HL-60 (cell line): ENCODE data around the gene PPM1H.

Source experiments
- DNase-seq, 2 experiments: peaks; one replicate each; pipeline ENCODE4 v3.0.0-alpha.2; 2010 to 2020; ENCODE audit warnings: low read depth in 1 of 2, low spot score in 1 of 2
- H3K27ac ChIP-seq: fragments of 250-450 bp; sonication (Bioruptor Pico); replicated peaks from 2 replicates; pipeline ENCODE4 v1.5.1; 2020; ENCODE audit warnings: mild to moderate bottlenecking, moderate library complexity
- H3K27me3 ChIP-seq: fragments of 250-450 bp; sonication (Bioruptor Pico); 2 replicates; pipeline ENCODE4 v1.5.1; 2021; ENCODE audit warnings: mild to moderate bottlenecking, moderate library complexity; ENCODE audit not compliant: insufficient read depth, poor library complexity, severe bottlenecking
- H3K4me3 ChIP-seq: replicated peaks from 2 replicates; pipeline ENCODE4 v1.5.1; 2011; ENCODE audit warnings: mild to moderate bottlenecking, control low read depth, low read length; ENCODE audit not compliant: insufficient read depth
- GABPA ChIP-seq: IDR thresholded peaks from 2 replicates; pipeline ENCODE4 v1.6.1; 2012; ENCODE audit warnings: low read depth
- POLR2AphosphoS5 ChIP-seq: IDR thresholded peaks from 2 replicates; pipeline ENCODE4 v1.6.1; 2012; ENCODE audit warnings: low read depth
- SPI1 ChIP-seq: IDR thresholded peaks from 2 replicates; pipeline ENCODE4 v1.6.1; 2012; ENCODE audit warnings: low read depth, mild to moderate bottlenecking, borderline replicate concordance
- TF ChIP-seq, protein P1 (sequence below): IDR thresholded peaks from 2 replicates; pipeline ENCODE4 v1.6.1; 2012; ENCODE audit warnings: low read depth; ENCODE audit not compliant: insufficient replicate concordance
- TF ChIP-seq, protein P2 (sequence below): IDR thresholded peaks from one replicate; pipeline ENCODE4 v1.5.1; 2011; ENCODE audit warnings: low read length, control low read depth, inconsistent platforms; ENCODE audit not compliant: insufficient read depth

Gene PPM1H

DNA sequence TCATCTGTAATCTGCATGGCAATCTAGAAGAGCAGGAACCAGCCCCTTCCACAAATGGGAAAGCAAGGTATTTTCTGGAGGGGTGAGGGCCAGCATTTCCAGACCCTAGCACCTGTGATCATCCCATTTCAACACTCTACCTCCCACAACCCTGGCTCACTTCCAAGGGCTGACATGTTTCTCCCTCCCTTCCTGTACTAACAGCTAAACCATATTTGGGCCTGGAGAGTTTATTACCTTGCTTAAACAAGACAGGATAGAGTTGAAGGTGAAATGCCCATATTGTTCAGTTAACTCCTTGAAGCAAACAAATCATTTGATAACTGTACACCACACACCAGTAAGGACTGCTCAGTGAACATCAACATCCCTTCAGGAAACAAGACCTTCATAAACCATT is 158.4 kb downstream of the PPM1H start:
- Histone ChIP-seq H3K4me3 (no peak overlapping the region), H3K27me3 (no peaks in the 10 kb centered on the region), H3K27ac (no peak overlapping the region)
- TF ChIP-seq GABPA (no peak), SPI1 (no peak), POLR2AphosphoS5 (no peak)
- TF ChIP-seq, protein P1, sequence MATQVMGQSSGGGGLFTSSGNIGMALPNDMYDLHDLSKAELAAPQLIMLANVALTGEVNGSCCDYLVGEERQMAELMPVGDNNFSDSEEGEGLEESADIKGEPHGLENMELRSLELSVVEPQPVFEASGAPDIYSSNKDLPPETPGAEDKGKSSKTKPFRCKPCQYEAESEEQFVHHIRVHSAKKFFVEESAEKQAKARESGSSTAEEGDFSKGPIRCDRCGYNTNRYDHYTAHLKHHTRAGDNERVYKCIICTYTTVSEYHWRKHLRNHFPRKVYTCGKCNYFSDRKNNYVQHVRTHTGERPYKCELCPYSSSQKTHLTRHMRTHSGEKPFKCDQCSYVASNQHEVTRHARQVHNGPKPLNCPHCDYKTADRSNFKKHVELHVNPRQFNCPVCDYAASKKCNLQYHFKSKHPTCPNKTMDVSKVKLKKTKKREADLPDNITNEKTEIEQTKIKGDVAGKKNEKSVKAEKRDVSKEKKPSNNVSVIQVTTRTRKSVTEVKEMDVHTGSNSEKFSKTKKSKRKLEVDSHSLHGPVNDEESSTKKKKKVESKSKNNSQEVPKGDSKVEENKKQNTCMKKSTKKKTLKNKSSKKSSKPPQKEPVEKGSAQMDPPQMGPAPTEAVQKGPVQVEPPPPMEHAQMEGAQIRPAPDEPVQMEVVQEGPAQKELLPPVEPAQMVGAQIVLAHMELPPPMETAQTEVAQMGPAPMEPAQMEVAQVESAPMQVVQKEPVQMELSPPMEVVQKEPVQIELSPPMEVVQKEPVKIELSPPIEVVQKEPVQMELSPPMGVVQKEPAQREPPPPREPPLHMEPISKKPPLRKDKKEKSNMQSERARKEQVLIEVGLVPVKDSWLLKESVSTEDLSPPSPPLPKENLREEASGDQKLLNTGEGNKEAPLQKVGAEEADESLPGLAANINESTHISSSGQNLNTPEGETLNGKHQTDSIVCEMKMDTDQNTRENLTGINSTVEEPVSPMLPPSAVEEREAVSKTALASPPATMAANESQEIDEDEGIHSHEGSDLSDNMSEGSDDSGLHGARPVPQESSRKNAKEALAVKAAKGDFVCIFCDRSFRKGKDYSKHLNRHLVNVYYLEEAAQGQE: no peak
- TF ChIP-seq, protein P2, sequence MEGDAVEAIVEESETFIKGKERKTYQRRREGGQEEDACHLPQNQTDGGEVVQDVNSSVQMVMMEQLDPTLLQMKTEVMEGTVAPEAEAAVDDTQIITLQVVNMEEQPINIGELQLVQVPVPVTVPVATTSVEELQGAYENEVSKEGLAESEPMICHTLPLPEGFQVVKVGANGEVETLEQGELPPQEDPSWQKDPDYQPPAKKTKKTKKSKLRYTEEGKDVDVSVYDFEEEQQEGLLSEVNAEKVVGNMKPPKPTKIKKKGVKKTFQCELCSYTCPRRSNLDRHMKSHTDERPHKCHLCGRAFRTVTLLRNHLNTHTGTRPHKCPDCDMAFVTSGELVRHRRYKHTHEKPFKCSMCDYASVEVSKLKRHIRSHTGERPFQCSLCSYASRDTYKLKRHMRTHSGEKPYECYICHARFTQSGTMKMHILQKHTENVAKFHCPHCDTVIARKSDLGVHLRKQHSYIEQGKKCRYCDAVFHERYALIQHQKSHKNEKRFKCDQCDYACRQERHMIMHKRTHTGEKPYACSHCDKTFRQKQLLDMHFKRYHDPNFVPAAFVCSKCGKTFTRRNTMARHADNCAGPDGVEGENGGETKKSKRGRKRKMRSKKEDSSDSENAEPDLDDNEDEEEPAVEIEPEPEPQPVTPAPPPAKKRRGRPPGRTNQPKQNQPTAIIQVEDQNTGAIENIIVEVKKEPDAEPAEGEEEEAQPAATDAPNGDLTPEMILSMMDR: no peak
- DNase-seq: no peak

DNA sequence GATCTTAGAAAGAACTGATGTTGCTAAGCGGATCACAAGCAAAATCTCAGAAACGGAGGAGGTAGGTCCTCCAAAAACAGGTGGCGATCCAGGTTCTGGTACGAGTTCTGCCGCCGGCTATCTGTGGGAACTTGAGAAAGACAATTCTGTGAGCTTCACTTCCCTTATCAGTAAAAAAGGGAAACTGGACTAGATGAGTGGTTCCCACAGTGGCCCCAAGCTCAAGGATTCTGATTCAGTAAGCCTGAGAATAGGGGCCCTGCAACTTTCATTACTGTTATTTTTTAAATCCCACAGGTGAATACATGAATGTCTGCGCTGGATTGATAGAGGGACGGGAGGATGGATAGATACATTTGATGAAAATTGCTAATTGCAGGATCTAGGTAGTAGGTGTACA is 160.2 kb downstream of the PPM1H start:
- Histone ChIP-seq H3K27me3 (no peaks in the 10 kb centered on the region), H3K27ac (no peak overlapping the region), H3K4me3 (no peak overlapping the region)
- peak in 1 of 2 experiments; percentile 60 for DNase-seq
- TF ChIP-seq SPI1 (peak; percentile 89), GABPA (no peak)
- TF ChIP-seq, protein P2: no peak
- TF ChIP-seq, protein P1: no peak

DNA sequence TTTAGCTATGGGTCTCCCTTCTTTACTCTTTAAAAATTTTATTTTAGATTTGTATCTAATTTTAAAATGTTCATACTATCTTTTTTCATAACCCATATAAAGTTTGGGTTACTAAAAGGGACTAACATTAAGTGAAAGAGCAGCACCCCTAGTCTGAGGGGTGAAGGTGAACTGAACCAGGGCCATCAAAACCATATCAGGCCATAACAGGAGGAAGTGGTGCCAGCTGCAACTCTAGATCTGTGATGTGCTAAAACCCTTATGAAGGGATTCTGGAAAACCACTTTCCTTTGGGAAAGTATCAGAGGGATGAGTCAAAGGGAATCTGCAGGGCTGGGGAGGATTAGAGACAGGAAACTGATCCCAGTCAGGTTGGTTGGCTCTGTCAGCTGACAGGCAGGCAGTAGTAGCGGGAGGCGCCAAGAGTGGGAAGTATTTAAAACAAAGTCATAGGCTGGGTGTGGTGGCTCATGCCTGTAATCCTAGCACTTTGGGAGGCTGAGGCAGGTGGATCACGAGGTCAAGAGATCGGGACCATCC is 162.5 kb downstream of the PPM1H start:
- Histone ChIP-seq H3K27me3 (no peaks in the 10 kb centered on the region), H3K27ac (no peak overlapping the region), H3K4me3 (no peak overlapping the region)
- DNase-seq: no peak
- TF ChIP-seq GABPA: no peak
- TF ChIP-seq, protein P1: no peak
- no peak for TF ChIP-seq SPI1
- TF ChIP-seq POLR2AphosphoS5: no peak
- TF ChIP-seq, protein P2: no peak
